ENCODE results near the gene SMIM9. TPM values are rescaled to one million over a fixed set of nuclear protein-coding genes. Genes with fewer than 3 reads are reported as not detected.

SMIM9 gene
- polyA plus RNA-seq, 1 of the 3 experiments (the other 2 are of a cell fraction): not detected

- no peaks in the 10 kb centered on the region for H3F3A ChIP-seq (replicated peaks; ENCODE audit: insufficient read depth)
- H3K9me3 ChIP-seq: no peaks in the 10 kb centered on the region
- H3K9me2 ChIP-seq: no peaks in the 10 kb centered on the region
- H3K4me1 ChIP-seq (ENCODE audit: control insufficient read depth in 1 of 2, insufficient read depth in 2 of 2, low read depth in 1 of 2, low read length in 1 of 2): peaks cover 7% of the 10 kb centered on the region in 2 experiments; a peak in 1 of 4 replicates
- H3K4me2 ChIP-seq: no peak overlapping the region
- TF ChIP-seq GABPA (IDR thresholded peaks at IDR 0.05; ENCODE audit: low read depth) (no peak), GATA2 (CRISPR knock-in tag; IDR thresholded peaks at IDR 0.05) (no peak), POLR2AphosphoS5 (IDR thresholded peaks at IDR 0.05; ENCODE audit: low read depth, low read length) (no peak), SIN3A (IDR thresholded peaks at IDR 0.05; ENCODE audit: borderline replicate concordance, low read depth, low read length) (no peak), RCOR1 (IDR thresholded peaks at IDR 0.05; ENCODE audit: low read length) (no peak)
- TF ChIP-seq, protein P1, sequence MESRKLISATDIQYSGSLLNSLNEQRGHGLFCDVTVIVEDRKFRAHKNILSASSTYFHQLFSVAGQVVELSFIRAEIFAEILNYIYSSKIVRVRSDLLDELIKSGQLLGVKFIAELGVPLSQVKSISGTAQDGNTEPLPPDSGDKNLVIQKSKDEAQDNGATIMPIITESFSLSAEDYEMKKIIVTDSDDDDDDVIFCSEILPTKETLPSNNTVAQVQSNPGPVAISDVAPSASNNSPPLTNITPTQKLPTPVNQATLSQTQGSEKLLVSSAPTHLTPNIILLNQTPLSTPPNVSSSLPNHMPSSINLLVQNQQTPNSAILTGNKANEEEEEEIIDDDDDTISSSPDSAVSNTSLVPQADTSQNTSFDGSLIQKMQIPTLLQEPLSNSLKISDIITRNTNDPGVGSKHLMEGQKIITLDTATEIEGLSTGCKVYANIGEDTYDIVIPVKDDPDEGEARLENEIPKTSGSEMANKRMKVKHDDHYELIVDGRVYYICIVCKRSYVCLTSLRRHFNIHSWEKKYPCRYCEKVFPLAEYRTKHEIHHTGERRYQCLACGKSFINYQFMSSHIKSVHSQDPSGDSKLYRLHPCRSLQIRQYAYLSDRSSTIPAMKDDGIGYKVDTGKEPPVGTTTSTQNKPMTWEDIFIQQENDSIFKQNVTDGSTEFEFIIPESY (IDR thresholded peaks at IDR 0.05; ENCODE audit: borderline replicate concordance, low read depth): no peak
- no peaks in the 10 kb centered on the region for H3K36me3 ChIP-seq (replicated peaks in 1 of 2; ENCODE audit: control insufficient read depth in 1 of 2, insufficient read depth in 2 of 2, low read length in 1 of 2)
- H3K79me2 ChIP-seq (ENCODE audit: insufficient read depth): no peaks in the 10 kb centered on the region
- H3K27me3 ChIP-seq (ENCODE audit: insufficient read depth): no peaks in the 10 kb centered on the region
- no peak overlapping the region for H3K4me3 ChIP-seq (ENCODE audit: low read depth in 2 of 2, low read length in 1 of 2)
- no peak overlapping the region for H3K9ac ChIP-seq
- WGBS (ENCODE audit: low lambda C conversion rate): 63% methylated on average over 2 of the region's 2 CpGs
- no peaks in the 10 kb centered on the region for H4K20me1 ChIP-seq (ENCODE audit: insufficient read depth)
- no peak overlapping the region for H3K27ac ChIP-seq (ENCODE audit: low read depth in 2 of 2, low read length in 1 of 2)
- CTCF ChIA-PET: no interaction called here
- H2AFZ ChIP-seq (ENCODE audit: low read depth): no peak overlapping the region
- POLR2A ChIA-PET: no interaction called here
- no peak for DNase-seq
Observed at GRCh38 chrX:154802947-154803346, 31.5 kb downstream of the SMIM9 start.

DNA sequence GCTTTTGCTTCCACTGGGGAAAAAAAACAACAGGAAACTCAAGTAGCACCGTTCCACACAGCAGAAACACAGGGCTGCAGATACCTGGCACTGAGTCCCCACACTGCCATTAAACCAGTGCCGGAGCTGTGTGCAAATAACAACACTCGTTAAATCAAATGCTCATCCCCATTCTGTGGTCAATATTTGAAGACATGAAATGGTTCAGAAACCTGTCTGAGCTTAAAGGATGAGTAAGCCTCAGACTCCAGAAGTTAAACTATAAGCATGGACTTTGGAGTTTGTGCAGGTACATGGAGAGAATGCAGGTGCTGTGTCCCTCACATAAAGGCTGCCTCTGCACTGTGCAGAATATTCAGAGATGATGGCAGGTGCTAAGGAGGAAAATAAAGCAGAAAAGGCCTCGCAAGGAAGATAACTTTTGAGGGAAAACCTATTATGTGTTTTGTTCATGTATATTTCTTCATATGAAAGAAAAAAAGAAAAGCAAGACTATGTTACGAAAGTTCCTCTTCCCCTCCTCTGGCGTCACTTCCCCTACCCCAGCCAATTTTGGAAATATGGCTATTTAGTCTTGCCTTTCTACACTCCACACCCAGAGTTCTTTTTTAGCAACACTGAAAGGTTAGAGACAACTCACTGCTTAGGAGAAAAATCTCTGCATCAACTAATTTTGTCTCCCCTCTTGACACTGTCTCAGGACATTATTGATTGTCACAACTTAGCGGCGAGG lies 33.8 kb downstream of the SMIM9 start:
- H3K79me2 ChIP-seq (ENCODE audit: insufficient read depth): no peaks in the 10 kb centered on the region
- H3K27ac ChIP-seq (ENCODE audit: low read depth in 2 of 2, low read length in 1 of 2): no peak overlapping the region
- H3K4me2 ChIP-seq: no peak overlapping the region
- no peaks in the 10 kb centered on the region for H3K9me3 ChIP-seq
- DNase-seq: no peak
- no peaks in the 10 kb centered on the region for H3K9me2 ChIP-seq
- H3K4me1 ChIP-seq (ENCODE audit: control insufficient read depth in 1 of 2, insufficient read depth in 2 of 2, low read depth in 1 of 2, low read length in 1 of 2): peaks cover 7% of the 10 kb centered on the region in 2 experiments; a peak in 1 of 4 replicates
- H3K36me3 ChIP-seq (replicated peaks in 1 of 2; ENCODE audit: control insufficient read depth in 1 of 2, insufficient read depth in 2 of 2, low read length in 1 of 2): no peaks in the 10 kb centered on the region
- WGBS (ENCODE audit: low lambda C conversion rate): 47% methylated on average over 8 of the region's 8 CpGs
- POLR2A ChIA-PET: no interaction called here
- H2AFZ ChIP-seq (ENCODE audit: low read depth): no peak overlapping the region
- H3K4me3 ChIP-seq (ENCODE audit: low read depth in 2 of 2, low read length in 1 of 2): no peak overlapping the region
- no peaks in the 10 kb centered on the region for H3F3A ChIP-seq (replicated peaks; ENCODE audit: insufficient read depth)
- CTCF ChIA-PET: no interaction called here
- H3K27me3 ChIP-seq (ENCODE audit: insufficient read depth): no peaks in the 10 kb centered on the region
- H3K9ac ChIP-seq: no peak overlapping the region
- H4K20me1 ChIP-seq (ENCODE audit: insufficient read depth): no peaks in the 10 kb centered on the region
- TF ChIP-seq RFX5 (IDR thresholded peaks at IDR 0.05; ENCODE audit: low read length): no peak
- TF ChIP-seq TAF1 (IDR thresholded peaks at IDR 0.05; ENCODE audit: borderline replicate concordance, low read depth, low read length): no peak
- TF ChIP-seq SIN3A (IDR thresholded peaks at IDR 0.05; ENCODE audit: borderline replicate concordance, low read depth, low read length): no peak
- TF ChIP-seq NRF1 (IDR thresholded peaks at IDR 0.05; ENCODE audit: low read depth, low read length): no peak
- no peak for TF ChIP-seq RCOR1 (IDR thresholded peaks at IDR 0.05; ENCODE audit: low read length)
- TF ChIP-seq, protein P2, sequence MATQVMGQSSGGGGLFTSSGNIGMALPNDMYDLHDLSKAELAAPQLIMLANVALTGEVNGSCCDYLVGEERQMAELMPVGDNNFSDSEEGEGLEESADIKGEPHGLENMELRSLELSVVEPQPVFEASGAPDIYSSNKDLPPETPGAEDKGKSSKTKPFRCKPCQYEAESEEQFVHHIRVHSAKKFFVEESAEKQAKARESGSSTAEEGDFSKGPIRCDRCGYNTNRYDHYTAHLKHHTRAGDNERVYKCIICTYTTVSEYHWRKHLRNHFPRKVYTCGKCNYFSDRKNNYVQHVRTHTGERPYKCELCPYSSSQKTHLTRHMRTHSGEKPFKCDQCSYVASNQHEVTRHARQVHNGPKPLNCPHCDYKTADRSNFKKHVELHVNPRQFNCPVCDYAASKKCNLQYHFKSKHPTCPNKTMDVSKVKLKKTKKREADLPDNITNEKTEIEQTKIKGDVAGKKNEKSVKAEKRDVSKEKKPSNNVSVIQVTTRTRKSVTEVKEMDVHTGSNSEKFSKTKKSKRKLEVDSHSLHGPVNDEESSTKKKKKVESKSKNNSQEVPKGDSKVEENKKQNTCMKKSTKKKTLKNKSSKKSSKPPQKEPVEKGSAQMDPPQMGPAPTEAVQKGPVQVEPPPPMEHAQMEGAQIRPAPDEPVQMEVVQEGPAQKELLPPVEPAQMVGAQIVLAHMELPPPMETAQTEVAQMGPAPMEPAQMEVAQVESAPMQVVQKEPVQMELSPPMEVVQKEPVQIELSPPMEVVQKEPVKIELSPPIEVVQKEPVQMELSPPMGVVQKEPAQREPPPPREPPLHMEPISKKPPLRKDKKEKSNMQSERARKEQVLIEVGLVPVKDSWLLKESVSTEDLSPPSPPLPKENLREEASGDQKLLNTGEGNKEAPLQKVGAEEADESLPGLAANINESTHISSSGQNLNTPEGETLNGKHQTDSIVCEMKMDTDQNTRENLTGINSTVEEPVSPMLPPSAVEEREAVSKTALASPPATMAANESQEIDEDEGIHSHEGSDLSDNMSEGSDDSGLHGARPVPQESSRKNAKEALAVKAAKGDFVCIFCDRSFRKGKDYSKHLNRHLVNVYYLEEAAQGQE (IDR thresholded peaks at IDR 0.05; ENCODE audit: low read depth, low read length): no peak
- TF ChIP-seq FOXM1 (IDR thresholded peaks at IDR 0.05; ENCODE audit: low read depth): no peak
- no peak for TF ChIP-seq ELF1 (IDR thresholded peaks at IDR 0.05)
- TF ChIP-seq TEAD4 (IDR thresholded peaks at IDR 0.05; ENCODE audit: borderline replicate concordance, insufficient read depth): no peak
- TF ChIP-seq EP300 (IDR thresholded peaks at IDR 0.05; ENCODE audit: borderline replicate concordance in 1 of 2, low read depth in 1 of 2, low read length in 1 of 2): no peak
- no peak for TF ChIP-seq RAD21 (IDR thresholded peaks at IDR 0.05; ENCODE audit: low read length)
- TF ChIP-seq, protein P3, sequence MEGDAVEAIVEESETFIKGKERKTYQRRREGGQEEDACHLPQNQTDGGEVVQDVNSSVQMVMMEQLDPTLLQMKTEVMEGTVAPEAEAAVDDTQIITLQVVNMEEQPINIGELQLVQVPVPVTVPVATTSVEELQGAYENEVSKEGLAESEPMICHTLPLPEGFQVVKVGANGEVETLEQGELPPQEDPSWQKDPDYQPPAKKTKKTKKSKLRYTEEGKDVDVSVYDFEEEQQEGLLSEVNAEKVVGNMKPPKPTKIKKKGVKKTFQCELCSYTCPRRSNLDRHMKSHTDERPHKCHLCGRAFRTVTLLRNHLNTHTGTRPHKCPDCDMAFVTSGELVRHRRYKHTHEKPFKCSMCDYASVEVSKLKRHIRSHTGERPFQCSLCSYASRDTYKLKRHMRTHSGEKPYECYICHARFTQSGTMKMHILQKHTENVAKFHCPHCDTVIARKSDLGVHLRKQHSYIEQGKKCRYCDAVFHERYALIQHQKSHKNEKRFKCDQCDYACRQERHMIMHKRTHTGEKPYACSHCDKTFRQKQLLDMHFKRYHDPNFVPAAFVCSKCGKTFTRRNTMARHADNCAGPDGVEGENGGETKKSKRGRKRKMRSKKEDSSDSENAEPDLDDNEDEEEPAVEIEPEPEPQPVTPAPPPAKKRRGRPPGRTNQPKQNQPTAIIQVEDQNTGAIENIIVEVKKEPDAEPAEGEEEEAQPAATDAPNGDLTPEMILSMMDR (IDR thresholded peaks at IDR 0.05): no peak
- TF ChIP-seq GABPA (IDR thresholded peaks at IDR 0.05; ENCODE audit: low read depth): no peak
- TF ChIP-seq, protein P4, sequence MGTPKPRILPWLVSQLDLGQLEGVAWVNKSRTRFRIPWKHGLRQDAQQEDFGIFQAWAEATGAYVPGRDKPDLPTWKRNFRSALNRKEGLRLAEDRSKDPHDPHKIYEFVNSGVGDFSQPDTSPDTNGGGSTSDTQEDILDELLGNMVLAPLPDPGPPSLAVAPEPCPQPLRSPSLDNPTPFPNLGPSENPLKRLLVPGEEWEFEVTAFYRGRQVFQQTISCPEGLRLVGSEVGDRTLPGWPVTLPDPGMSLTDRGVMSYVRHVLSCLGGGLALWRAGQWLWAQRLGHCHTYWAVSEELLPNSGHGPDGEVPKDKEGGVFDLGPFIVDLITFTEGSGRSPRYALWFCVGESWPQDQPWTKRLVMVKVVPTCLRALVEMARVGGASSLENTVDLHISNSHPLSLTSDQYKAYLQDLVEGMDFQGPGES (IDR thresholded peaks at IDR 0.05; ENCODE audit: low read depth, low read length): no peak
- TF ChIP-seq MEF2A (IDR thresholded peaks at IDR 0.05; ENCODE audit: borderline replicate concordance, low read depth): no peak
- no peak for TF ChIP-seq POLR2AphosphoS5 (IDR thresholded peaks at IDR 0.05; ENCODE audit: low read depth, low read length)

All from SK-N-SH (cell line).